Measurements from ENCODE around the gene TSHZ3. TPM values are rescaled to one million over a fixed set of nuclear protein-coding genes. Genes with fewer than 3 reads are reported as not detected.
A peak's percentile ranks its signal among the peaks of the same experiment; 100 is the strongest.

Gene TSHZ3
- polyA plus RNA-seq, 1 experiment = 10.9 TPM

DNA sequence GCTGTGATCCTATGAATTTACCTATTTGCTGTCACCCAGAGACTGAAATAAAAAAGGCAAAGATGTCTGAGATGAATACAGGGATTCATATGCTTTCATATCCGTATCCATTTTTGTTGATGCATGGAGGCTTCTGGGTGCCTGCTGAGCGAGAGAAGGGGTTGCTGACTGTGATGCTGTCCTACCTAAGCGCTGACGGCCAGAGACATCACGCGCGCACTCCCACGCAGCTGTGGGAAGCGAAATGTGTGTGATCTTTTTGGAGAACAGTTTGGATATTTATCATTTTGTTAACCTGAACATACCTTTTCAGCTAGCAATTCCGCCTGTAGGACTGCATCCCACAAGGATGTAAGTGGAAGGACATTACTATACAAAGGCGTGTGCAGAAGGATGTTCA, 23.9 kb downstream of the TSHZ3 start:
- TF ChIP-seq, protein P1, sequence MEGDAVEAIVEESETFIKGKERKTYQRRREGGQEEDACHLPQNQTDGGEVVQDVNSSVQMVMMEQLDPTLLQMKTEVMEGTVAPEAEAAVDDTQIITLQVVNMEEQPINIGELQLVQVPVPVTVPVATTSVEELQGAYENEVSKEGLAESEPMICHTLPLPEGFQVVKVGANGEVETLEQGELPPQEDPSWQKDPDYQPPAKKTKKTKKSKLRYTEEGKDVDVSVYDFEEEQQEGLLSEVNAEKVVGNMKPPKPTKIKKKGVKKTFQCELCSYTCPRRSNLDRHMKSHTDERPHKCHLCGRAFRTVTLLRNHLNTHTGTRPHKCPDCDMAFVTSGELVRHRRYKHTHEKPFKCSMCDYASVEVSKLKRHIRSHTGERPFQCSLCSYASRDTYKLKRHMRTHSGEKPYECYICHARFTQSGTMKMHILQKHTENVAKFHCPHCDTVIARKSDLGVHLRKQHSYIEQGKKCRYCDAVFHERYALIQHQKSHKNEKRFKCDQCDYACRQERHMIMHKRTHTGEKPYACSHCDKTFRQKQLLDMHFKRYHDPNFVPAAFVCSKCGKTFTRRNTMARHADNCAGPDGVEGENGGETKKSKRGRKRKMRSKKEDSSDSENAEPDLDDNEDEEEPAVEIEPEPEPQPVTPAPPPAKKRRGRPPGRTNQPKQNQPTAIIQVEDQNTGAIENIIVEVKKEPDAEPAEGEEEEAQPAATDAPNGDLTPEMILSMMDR (IDR thresholded peaks at IDR 0.05; ENCODE audit: low read depth, low read length) = no peak
- ChIA-PET POLR2A (no interaction called here), CTCF (interaction anchor here (1.7 kb wide), 1 partner anchor 13 kb away, joined by 8 read pairs; no protein-coding TSS in a partner anchor)
- Histone ChIP-seq H3K4me3 (ENCODE audit: low read depth, low read length) (no peak overlapping the region), H3K9me3 (ENCODE audit: control insufficient read depth, insufficient read depth, low read length) (no peaks in the 10 kb centered on the region), H3K27ac (ENCODE audit: low read depth, low read length) (no peak overlapping the region), H3K27me3 (ENCODE audit: control insufficient read depth, insufficient read depth, low read length) (no peaks in the 10 kb centered on the region)
- no peak for DNase-seq (ENCODE audit: low read depth, low spot score)

- TF ChIP-seq, protein P1 (IDR thresholded peaks at IDR 0.05; ENCODE audit: low read depth, low read length) = no peak
- POLR2A ChIA-PET = interaction anchor here (0.6 to 0.9 kb wide), 2 partner anchors 11 to 90 kb away, joined by 3 read pairs; no protein-coding TSS in a partner anchor
- H3K27me3 ChIP-seq (ENCODE audit: control insufficient read depth, insufficient read depth, low read length) = no peaks in the 10 kb centered on the region
- CTCF ChIA-PET = interaction anchor here (1.1 kb wide), 1 partner anchor 19 kb away, joined by 4 read pairs; no protein-coding TSS in a partner anchor
- no peak overlapping the region for H3K4me3 ChIP-seq (ENCODE audit: low read depth, low read length)
- DNase-seq (ENCODE audit: low read depth, low spot score) = no peak
- H3K27ac ChIP-seq (ENCODE audit: low read depth, low read length) = no peak overlapping the region
- H3K9me3 ChIP-seq (ENCODE audit: control insufficient read depth, insufficient read depth, low read length) = no peaks in the 10 kb centered on the region
Observed at GRCh38 chr19:31319465-31319864, 29.8 kb downstream of the TSHZ3 start.

DNA sequence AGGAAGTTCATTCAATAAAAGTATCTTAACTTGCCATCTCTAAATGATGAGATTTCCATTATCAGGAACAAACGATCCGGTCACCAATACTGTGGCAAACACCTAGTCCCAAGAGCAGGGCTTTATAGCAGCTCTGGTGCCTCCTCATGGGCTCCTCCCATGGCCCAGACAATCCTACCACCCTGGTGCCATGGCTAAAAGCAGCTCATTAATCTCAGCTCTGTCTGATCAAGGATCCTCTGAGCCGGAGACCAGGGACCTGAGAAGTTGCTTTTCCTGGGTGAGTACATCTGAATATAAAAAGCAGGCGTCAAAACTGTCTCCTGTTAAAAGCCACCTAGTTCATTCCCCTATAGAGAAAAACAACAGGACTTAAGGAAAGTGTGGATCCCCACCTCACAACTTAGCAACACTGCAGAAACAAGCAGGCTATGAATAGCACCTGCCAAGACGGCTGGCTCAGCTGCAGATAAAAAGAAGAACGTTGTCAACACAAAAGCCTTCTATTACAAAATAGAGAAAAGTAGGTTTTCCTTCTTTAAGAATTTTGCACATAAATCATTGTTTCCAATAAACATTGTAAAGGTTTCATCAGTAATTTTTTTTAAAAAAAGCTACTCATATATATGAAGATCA, 30.3 kb downstream of the TSHZ3 start:
- H3K27me3 ChIP-seq (ENCODE audit: control insufficient read depth, insufficient read depth, low read length) = no peaks in the 10 kb centered on the region
- H3K4me3 ChIP-seq (ENCODE audit: low read depth, low read length) = no peak overlapping the region
- DNase-seq (ENCODE audit: low read depth, low spot score) = no peak
- H3K27ac ChIP-seq (ENCODE audit: low read depth, low read length) = no peak overlapping the region
- TF ChIP-seq, protein P1 (IDR thresholded peaks at IDR 0.05; ENCODE audit: low read depth, low read length) = no peak
- H3K9me3 ChIP-seq (ENCODE audit: control insufficient read depth, insufficient read depth, low read length) = no peaks in the 10 kb centered on the region; the same call in 1 of the 2 replicates
- CTCF ChIA-PET = interaction anchor here (1.1 kb wide), 1 partner anchor 19 kb away, joined by 4 read pairs; no protein-coding TSS in a partner anchor
- POLR2A ChIA-PET = interaction anchor here (0.9 kb wide), 1 partner anchor 89 kb away, joined by 3 read pairs; no protein-coding TSS in a partner anchor

- H3K27me3 ChIP-seq (ENCODE audit: control insufficient read depth, insufficient read depth, low read length) = no peaks in the 10 kb centered on the region
- no peak overlapping the region for H3K4me3 ChIP-seq (ENCODE audit: low read depth, low read length)
- TF ChIP-seq, protein P1 (IDR thresholded peaks at IDR 0.05; ENCODE audit: low read depth, low read length) = no peak
- POLR2A ChIA-PET = interaction anchor here (1.3 kb wide), 1 partner anchor 9 kb away, joined by 4 read pairs; no protein-coding TSS in a partner anchor
- no peak for DNase-seq (ENCODE audit: low read depth, low spot score)
- H3K27ac ChIP-seq (ENCODE audit: low read depth, low read length) = peak overlapping the region; percentile 57
- H3K9me3 ChIP-seq (ENCODE audit: control insufficient read depth, insufficient read depth, low read length) = no peaks in the 10 kb centered on the region; the same call in 1 of the 2 replicates
- CTCF ChIA-PET = interaction anchor here (1.5 kb wide), 1 partner anchor 263 kb away, joined by 5 read pairs; no protein-coding TSS in a partner anchor
Observed at GRCh38 chr19:31317570-31317969, 31.7 kb downstream of the TSHZ3 start.

- ChIA-PET POLR2A (interaction anchor here (1.3 kb wide), 1 partner anchor 9 kb away, joined by 4 read pairs; no protein-coding TSS in a partner anchor), CTCF (interaction anchor here (1.5 kb wide), 1 partner anchor 263 kb away, joined by 5 read pairs; no protein-coding TSS in a partner anchor)
- DNase-seq (ENCODE audit: low read depth, low spot score) = no peak
- Histone ChIP-seq H3K4me3 (ENCODE audit: low read depth, low read length) (no peak overlapping the region), H3K27ac (ENCODE audit: low read depth, low read length) (peak overlapping the region; percentile 57), H3K9me3 (ENCODE audit: control insufficient read depth, insufficient read depth, low read length) (no peaks in the 10 kb centered on the region; the same call in 1 of the 2 replicates), H3K27me3 (ENCODE audit: control insufficient read depth, insufficient read depth, low read length) (no peaks in the 10 kb centered on the region)
- TF ChIP-seq, protein P1 (IDR thresholded peaks at IDR 0.05; ENCODE audit: low read depth, low read length) = no peak
Observed at GRCh38 chr19:31317093-31317492, 32.1 kb downstream of the TSHZ3 start.

Measured in AG04450 (cell line).